Hepatocyte (in vitro differentiated cells): ENCODE results near the gene PAGE1. TPM values are rescaled to one million over a fixed set of nuclear protein-coding genes. Genes with fewer than 3 reads are reported as not detected.
"Not testable (repeated sequence)": the region's sequence is repeated elsewhere in the genome, so short reads cannot be mapped to it uniquely, and the experiment has no call there.

Experiments used
- DNase-seq: peaks from one replicate; pipeline ENCODE4 v3.0.0-alpha.2; 2016; ENCODE audit warnings: low spot score
- H2AFZ ChIP-seq: fragments of 200-600 bp; sonication (generic); 2 replicates; pipeline ENCODE4 v1.6.0; 2016; ENCODE audit warnings: antibody characterized with exemption, mild to moderate bottlenecking
- H3K27ac ChIP-seq: fragments of 200-600 bp; sonication (generic); 2 replicates; pipeline ENCODE4 v1.5.1; 2016; ENCODE audit warnings: mild to moderate bottlenecking
- H3K27me3 ChIP-seq: fragments of 200-600 bp; sonication (generic); 2 replicates; pipeline ENCODE4 v1.6.1; 2016
- H3K36me3 ChIP-seq: fragments of 200-600 bp; sonication (generic); replicated peaks from 2 replicates; pipeline ENCODE4 v1.5.1; 2016; ENCODE audit warnings: low read depth; ENCODE audit not compliant: insufficient read depth
- H3K4me1 ChIP-seq: fragments of 200-600 bp; sonication (generic); 2 replicates; pipeline ENCODE4 v1.5.1; 2016; ENCODE audit warnings: mild to moderate bottlenecking, moderate library complexity; ENCODE audit not compliant: insufficient read depth
- H3K4me2 ChIP-seq: fragments of 200-600 bp; sonication (generic); 2 replicates; pipeline ENCODE4 v1.6.0; 2016
- H3K4me3 ChIP-seq: fragments of 200-600 bp; sonication (generic); 2 replicates; pipeline ENCODE4 v1.5.1; 2016; ENCODE audit warnings: mild to moderate bottlenecking
- H3K79me2 ChIP-seq: fragments of 200-600 bp; sonication (generic); 2 replicates; pipeline ENCODE4 v1.6.0; 2017; ENCODE audit warnings: mild to moderate bottlenecking
- H3K9me2 ChIP-seq: fragments of 200-600 bp; sonication (generic); replicated peaks from 2 replicates; pipeline ENCODE4 v1.6.0; 2017; ENCODE audit warnings: mild to moderate bottlenecking; ENCODE audit not compliant: insufficient read depth
- H3K9me3 ChIP-seq: fragments of 200-600 bp; sonication (generic); 2 replicates; pipeline ENCODE4 v1.5.1; 2016; ENCODE audit warnings: low read depth, mild to moderate bottlenecking
- H4K20me1 ChIP-seq: fragments of 200-600 bp; sonication (generic); 2 replicates; pipeline ENCODE4 v1.6.0; 2016; ENCODE audit warnings: mild to moderate bottlenecking; ENCODE audit not compliant: insufficient read depth, poor library complexity, severe bottlenecking
- CTCF ChIP-seq: fragments of 200-600 bp; sonication (generic); IDR thresholded peaks from 2 replicates; pipeline ENCODE4 v1.5.1; 2016; ENCODE audit warnings: antibody characterized with exemption, mild to moderate bottlenecking; ENCODE audit not compliant: poor library complexity
- EZH2 ChIP-seq: fragments of 200-600 bp; sonication (generic); IDR thresholded peaks from 2 replicates; pipeline ENCODE4 v1.6.1; 2016; ENCODE audit warnings: antibody characterized with exemption, mild to moderate bottlenecking, borderline replicate concordance
- EZH2phosphoT487 ChIP-seq: fragments of 200-600 bp; sonication (generic); IDR thresholded peaks from one replicate; pipeline ENCODE4 v1.6.1; 2018; ENCODE audit warnings: antibody characterized with exemption, mild to moderate bottlenecking, low read depth, moderate library complexity; ENCODE audit not compliant: unreplicated experiment, severe bottlenecking
- WGBS: methylation state at CpG from one replicate; pipeline ENCODE4 v1.1.6; 2016; ENCODE audit warnings: low lambda C conversion rate; ENCODE audit errors: missing lambda C conversion rate; 5-methylcytosine and 5-hydroxymethylcytosine counted together
- polyA plus RNA-seq: library from polyadenylated mRNA; unstranded; fragments of >200 nt; fragmentation: Nextera tagmentation; extraction: Ambion mirVana; gene quantifications from 2 replicates; pipeline ENCODE4 v1.2.1, GENCODE V29; 2016
- total RNA-seq: library from RNA; depleted of rRNA; stranded (reverse); fragments of >200 nt; gene quantifications from 2 replicates; pipeline ENCODE4 v1.2.3, GENCODE V29; 2014

Gene PAGE1
- total and polyA plus RNA-seq, 2 experiments from 2014 or later, result not detected

DNA sequence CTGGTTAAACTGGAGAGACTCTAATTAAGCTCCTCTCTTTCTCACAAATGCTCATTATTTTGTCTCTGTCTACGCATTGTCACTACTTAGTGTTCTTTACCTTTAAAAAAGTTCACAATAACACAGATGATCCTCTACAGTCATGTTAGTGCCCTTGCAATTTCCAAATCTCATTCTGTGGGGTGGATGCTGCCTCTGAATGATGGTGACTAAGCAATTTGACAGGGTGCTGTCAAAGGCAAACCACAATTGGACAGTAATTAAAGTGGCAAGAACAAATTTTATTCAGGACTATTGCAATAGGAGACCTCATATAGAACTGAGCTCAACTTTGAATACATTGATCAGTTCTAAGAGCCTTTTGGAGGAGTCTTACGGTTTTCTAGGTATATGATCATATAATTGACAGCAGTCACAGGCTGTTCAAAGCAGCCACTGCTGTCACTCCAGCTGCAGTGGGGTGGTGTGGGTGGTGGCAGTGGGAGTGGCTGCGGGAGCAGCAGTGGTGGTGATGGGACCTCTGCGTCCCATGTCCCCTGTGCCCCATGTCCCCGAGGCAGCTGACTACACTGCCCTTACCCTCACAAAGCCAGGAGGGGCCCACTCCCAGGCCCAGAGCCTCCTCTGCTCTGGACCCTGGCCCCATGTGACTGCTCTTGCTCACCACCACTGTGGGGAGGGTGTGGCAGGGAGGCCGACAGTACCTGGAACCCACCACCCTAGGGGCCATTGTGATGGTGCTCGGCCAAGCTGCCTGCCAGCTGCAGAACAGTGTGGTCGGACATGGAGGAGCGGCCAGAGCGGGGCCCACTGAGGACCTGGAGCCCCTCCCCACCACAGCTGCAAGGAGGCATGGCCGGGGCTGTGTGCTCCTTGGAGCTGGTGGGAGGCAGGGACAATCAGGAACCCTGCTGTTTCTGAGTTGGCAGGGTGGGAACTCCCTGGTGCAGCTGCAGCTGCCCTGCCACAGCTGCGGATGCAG is 30.4 kb upstream of the PAGE1 start:
- TF ChIP-seq EZH2phosphoT487 (no peak), EZH2 (no peak)
- Histone ChIP-seq H3K9me3 (no peaks in the 10 kb centered on the region), H2AFZ (no peak overlapping the region), H3K4me1 (no peaks in the 10 kb centered on the region), H3K4me2 (no peak overlapping the region), H3K9me2 (no peaks in the 10 kb centered on the region), H3K27ac (no peak overlapping the region), H3K4me3 (no peak overlapping the region), H3K36me3 (no peaks in the 10 kb centered on the region), H4K20me1 (no peaks in the 10 kb centered on the region), H3K79me2 (no peaks in the 10 kb centered on the region), H3K27me3 (no peaks in the 10 kb centered on the region)
- no peak for DNase-seq
- 86% methylated on average over 10 of the region's 12 CpGs for WGBS

DNA sequence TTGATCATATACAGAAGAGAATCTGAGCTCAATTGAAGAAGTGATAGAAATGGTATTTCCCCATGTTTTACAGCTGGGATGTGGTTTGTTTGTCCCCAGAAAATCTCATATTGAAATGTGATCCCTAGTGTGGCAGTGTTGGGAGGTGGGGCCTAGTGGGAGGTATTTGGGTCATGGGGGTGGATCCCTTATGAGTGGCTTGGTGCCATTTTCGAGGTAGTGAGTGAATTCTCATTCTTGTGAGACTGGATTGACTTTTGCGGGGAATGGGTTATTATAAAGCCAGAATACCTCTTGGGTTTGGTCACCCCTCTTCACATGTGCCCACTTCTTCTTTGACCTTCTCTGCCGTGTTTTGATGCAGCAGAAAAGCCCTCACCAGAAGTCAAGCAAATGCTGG is 29.6 kb upstream of the PAGE1 start:
- TF ChIP-seq CTCF (no peak), EZH2 (no peak), EZH2phosphoT487 (no peak)
- Histone ChIP-seq H3K27ac (no peak overlapping the region), H2AFZ (no peak overlapping the region), H3K36me3 (no peaks in the 10 kb centered on the region), H3K27me3 (no peaks in the 10 kb centered on the region), H3K4me3 (no peak overlapping the region), H4K20me1 (no peaks in the 10 kb centered on the region), H3K4me2 (no peak overlapping the region), H3K4me1 (no peaks in the 10 kb centered on the region), H3K9me2 (no peaks in the 10 kb centered on the region), H3K79me2 (no peaks in the 10 kb centered on the region), H3K9me3 (no peaks in the 10 kb centered on the region)
- DNase-seq, result no peak
- WGBS, result 85% methylated on average over 3 of the region's 3 CpGs

- WGBS, result 61% methylated on average over 2 of the region's 2 CpGs
- DNase-seq, H3K9me3 ChIP-seq, H3K79me2 ChIP-seq, H4K20me1 ChIP-seq, H3K27me3 ChIP-seq, H2AFZ ChIP-seq, H3K4me3 ChIP-seq, H3K4me1 ChIP-seq, H3K9me2 ChIP-seq, H3K4me2 ChIP-seq, H3K27ac ChIP-seq, H3K36me3 ChIP-seq: not testable (repeated sequence)
Measured at GRCh38 chrX:49720106-49720505, 24.3 kb upstream of the PAGE1 start.

DNA sequence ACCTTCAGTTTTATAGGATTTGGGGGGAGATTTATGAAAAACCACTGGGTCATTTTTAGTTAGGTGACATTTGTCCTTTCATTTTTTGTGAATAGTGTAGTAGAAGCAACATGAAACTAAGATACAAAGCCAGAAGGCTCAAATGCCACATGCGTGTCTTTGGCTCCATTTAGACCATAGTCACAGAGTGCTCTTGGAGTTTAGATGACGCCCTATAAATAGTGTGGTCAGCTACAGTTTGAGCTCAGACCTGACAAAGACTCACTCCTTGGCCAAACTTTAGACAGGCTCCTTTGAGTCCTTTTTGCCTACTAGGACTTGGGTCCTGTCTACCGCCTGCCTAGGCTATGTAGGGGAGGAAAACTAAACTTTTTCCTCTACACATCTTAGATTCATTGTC is 16.8 kb upstream of the PAGE1 start:
- H3K36me3 ChIP-seq, result no peaks in the 10 kb centered on the region
- no peaks in the 10 kb centered on the region for H3K9me2 ChIP-seq
- no peaks in the 10 kb centered on the region for H4K20me1 ChIP-seq
- H3K4me3 ChIP-seq, result no peak overlapping the region
- no peaks in the 10 kb centered on the region for H3K4me1 ChIP-seq
- H3K27ac ChIP-seq, result no peak overlapping the region
- H3K27me3 ChIP-seq, result no peaks in the 10 kb centered on the region
- no peaks in the 10 kb centered on the region for H3K9me3 ChIP-seq
- H3K79me2 ChIP-seq, result no peaks in the 10 kb centered on the region
- TF ChIP-seq EZH2phosphoT487 (no peak), CTCF (no peak), EZH2 (no peak)
- H3K4me2 ChIP-seq, result no peak overlapping the region
- H2AFZ ChIP-seq, result no peak overlapping the region
- no peak for DNase-seq
- 75% methylated on average over 3 of the region's 3 CpGs for WGBS
